Keratinocyte (primary cell): ENCODE results near the gene ATP8A2. TPM values are rescaled to one million over a fixed set of nuclear protein-coding genes. Genes with fewer than 3 reads are reported as not detected.
"Not testable (repeated sequence)": the region's sequence is repeated elsewhere in the genome, so short reads cannot be mapped to it uniquely, and the experiment has no call there.

Experiments used
- DNase-seq: peaks from one replicate; pipeline ENCODE4 v3.0.0-alpha.2; 2011; ENCODE audit warnings: low read depth, missing footprints, low spot score
- FAIRE-seq: peaks from 2 replicates; lab custom pipeline; 2011; peaks lifted over from hg19 to GRCh38; lab: Jason Lieb, UNC
- H2AFZ ChIP-seq: 2 replicates; pipeline ENCODE4 v1.6.0; 2012; ENCODE audit warnings: low read length, control low read depth, inconsistent platforms; ENCODE audit not compliant: control insufficient read depth
- H3K27ac ChIP-seq: 2 replicates; pipeline ENCODE4 v1.5.1; 2011; ENCODE audit warnings: low read length; ENCODE audit not compliant: control insufficient read depth, insufficient read depth
- H3K27me3 ChIP-seq: 3 replicates; pipeline ENCODE4 v1.6.0; 2011; ENCODE audit warnings: low read length; ENCODE audit not compliant: control insufficient read depth, insufficient read depth; ENCODE audit errors: extremely low read depth
- H3K36me3 ChIP-seq, 2 experiments: 2 replicates in 1 of 2; 3 replicates in 1 of 2; pipeline ENCODE4 v1.5.1; 2011; ENCODE audit warnings: low read length in 2 of 2, mild to moderate bottlenecking in 1 of 2; ENCODE audit not compliant: control insufficient read depth in 2 of 2, insufficient read depth in 2 of 2; ENCODE audit errors: extremely low read depth in 1 of 2
- H3K4me1 ChIP-seq: 3 replicates; pipeline ENCODE4 v1.5.1; 2011; ENCODE audit warnings: low read length; ENCODE audit not compliant: control insufficient read depth, insufficient read depth; ENCODE audit errors: extremely low read depth
- H3K4me2 ChIP-seq: 3 replicates; pipeline ENCODE4 v1.6.0; 2011; ENCODE audit warnings: low read depth, low read length; ENCODE audit not compliant: control insufficient read depth, insufficient read depth; ENCODE audit errors: extremely low read depth
- H3K4me3 ChIP-seq, 3 experiments: fragments of 200-600 bp in 1 of 3; sonication (generic) in 1 of 3; 2 replicates in 2 of 3; 3 replicates in 1 of 3; pipeline ENCODE4 v1.5.1; 2011 to 2016; ENCODE audit warnings: low read length in 3 of 3, mild to moderate bottlenecking in 3 of 3, control low read depth in 2 of 3, inconsistent platforms in 1 of 3, low read depth in 1 of 3, mixed read lengths in 1 of 3, mixed run types in 1 of 3, moderate library complexity in 1 of 3; ENCODE audit not compliant: control insufficient read depth in 2 of 3, insufficient read depth in 2 of 3; ENCODE audit errors: extremely low read depth in 1 of 3
- H3K79me2 ChIP-seq: 2 replicates; pipeline ENCODE4 v1.6.0; 2012; ENCODE audit warnings: low read length; ENCODE audit not compliant: control insufficient read depth, insufficient read depth
- H3K9ac ChIP-seq: 3 replicates; pipeline ENCODE4 v1.6.0; 2011; ENCODE audit warnings: low read length; ENCODE audit not compliant: control insufficient read depth, insufficient read depth; ENCODE audit errors: extremely low read depth
- H3K9me1 ChIP-seq: 3 replicates; pipeline ENCODE4 v1.6.0; 2011; ENCODE audit warnings: low read length; ENCODE audit not compliant: control insufficient read depth, insufficient read depth; ENCODE audit errors: extremely low read depth
- H3K9me3 ChIP-seq: 2 replicates; pipeline ENCODE4 v1.5.1; 2012; ENCODE audit warnings: low read depth, low read length; ENCODE audit not compliant: control insufficient read depth
- H4K20me1 ChIP-seq: 3 replicates; pipeline ENCODE4 v1.6.0; 2011; ENCODE audit warnings: low read length; ENCODE audit not compliant: control insufficient read depth, insufficient read depth; ENCODE audit errors: extremely low read depth
- CTCF ChIP-seq, 3 experiments: IDR thresholded peaks in 1 of 3; conservative IDR thresholded peaks in 1 of 3; optimal IDR thresholded peaks in 1 of 3; 2 replicates in 2 of 3; 3 replicates in 1 of 3; pipeline versions ENCODE3 to v1.5.1; 2011; ENCODE audit warnings: low read length in 3 of 3, mild to moderate bottlenecking in 3 of 3, moderate library complexity in 2 of 3, control low read depth in 1 of 3, inconsistent platforms in 1 of 3; ENCODE audit not compliant: insufficient read depth in 2 of 3; ENCODE audit errors: extremely low read depth in 1 of 3
- EZH2 ChIP-seq: IDR thresholded peaks from one replicate; pipeline ENCODE4 v1.6.1; 2012; ENCODE audit warnings: inconsistent platforms, mild to moderate bottlenecking, low read length, moderate library complexity
- dilution Hi-C: fragments of 300-500 bp; cut with MboI; formaldehyde crosslinking; loops from one replicate; pipeline ENCODE4 v1.7.0; 2020; ENCODE audit warnings: low sequenced_read_pairs; ENCODE audit not compliant: extremely low pct_ligation_motif_present
- polyA plus RNA-seq, 5 experiments: library from polyadenylated mRNA; depleted of rRNA in 3 of 5; stranded (reverse) in 3 of 5; stranded (forward) in 1 of 5; unstranded in 1 of 5; fragments of >200 nt; gene quantifications; 1 replicate in 1 of 5; 2 replicates in 3 of 5; 3 replicates in 1 of 5; pipeline versions ENCODE4 v1.2.1 to v1.2.3, GENCODE V29; 2011 to 2012; ENCODE audit warnings: missing spikeins in 2 of 5, low read depth in 1 of 5, low replicate concordance in 1 of 5

ATP8A2 gene
- polyA plus RNA-seq, 1 donor (not counting 4 experiments of a cell fraction or from before 2014, with no cell fraction given): 0.16 TPM

- H3K27ac ChIP-seq: no peak overlapping the region
- no peak overlapping the region for H2AFZ ChIP-seq
- TF ChIP-seq CTCF (optimal IDR thresholded peaks at IDR 0.05 in 1 of 3, IDR thresholded peaks at IDR 0.05 in 1 of 3, conservative IDR thresholded peaks at IDR 0.05 in 1 of 3; ENCODE audit: extremely low read depth in 1 of 3, insufficient read depth in 2 of 3, low read length in 3 of 3) (no peak), EZH2 (no peak)
- no peak overlapping the region for H3K4me2 ChIP-seq
- dilution Hi-C loops: no loop called here
- H3K27me3 ChIP-seq: no peaks in the 10 kb centered on the region
- no peak for FAIRE-seq
- H4K20me1 ChIP-seq: no peaks in the 10 kb centered on the region
- no peak overlapping the region for H3K4me3 ChIP-seq
- H3K9me1 ChIP-seq: no peaks in the 10 kb centered on the region
- no peaks in the 10 kb centered on the region for H3K79me2 ChIP-seq
- H3K9ac ChIP-seq: no peak overlapping the region
- DNase-seq: no peak
- H3K4me1 ChIP-seq: no peaks in the 10 kb centered on the region
- no peaks in the 10 kb centered on the region for H3K36me3 ChIP-seq
- H3K9me3 ChIP-seq: no peaks in the 10 kb centered on the region
These were observed 132.1 kb downstream of the ATP8A2 start for GRCh38 chr13:25503856-25504255.

- FAIRE-seq (no peak), DNase-seq (no peak)
- Histone ChIP-seq H3K4me1 (no peaks in the 10 kb centered on the region), H3K27ac (no peak overlapping the region), H3K9ac (no peak overlapping the region), H3K4me2 (no peak overlapping the region), H3K27me3 (no peaks in the 10 kb centered on the region), H3K9me3 (no peaks in the 10 kb centered on the region), H3K36me3 (no peaks in the 10 kb centered on the region), H3K79me2 (no peaks in the 10 kb centered on the region), H4K20me1 (no peaks in the 10 kb centered on the region), H3K4me3 (no peak overlapping the region), H2AFZ (no peak overlapping the region), H3K9me1 (no peaks in the 10 kb centered on the region)
- dilution Hi-C loops: no loop called here
- TF ChIP-seq CTCF (optimal IDR thresholded peaks at IDR 0.05 in 1 of 3, IDR thresholded peaks at IDR 0.05 in 1 of 3, conservative IDR thresholded peaks at IDR 0.05 in 1 of 3; ENCODE audit: extremely low read depth in 1 of 3, insufficient read depth in 2 of 3, low read length in 3 of 3) (no peak), EZH2 (no peak)
These were observed 136.1 kb downstream of the ATP8A2 start for GRCh38 chr13:25507841-25508240.

GRCh38 chr13:25513060-25513459 is 141.3 kb downstream of the ATP8A2 start:
- FAIRE-seq, H3K9me3 ChIP-seq, H3K27ac ChIP-seq, H3K36me3 ChIP-seq, H3K4me2 ChIP-seq, dilution Hi-C loops, H3K79me2 ChIP-seq, H3K27me3 ChIP-seq, DNase-seq, H3K4me3 ChIP-seq, H3K9me1 ChIP-seq, H2AFZ ChIP-seq, H4K20me1 ChIP-seq, H3K9ac ChIP-seq, H3K4me1 ChIP-seq: not testable (repeated sequence)
